ENCODE measurements around the gene INTS4.
"Not testable (repeated sequence)": the region's sequence is repeated elsewhere in the genome, so short reads cannot be mapped to it uniquely, and the experiment has no call there.

GRCh38 chr11:77843700-77844099 is 150.8 kb downstream of the INTS4 start:
- TF ChIP-seq CTCF (IDR thresholded peaks at IDR 0.05; ENCODE audit: control extremely low read depth in 1 of 3, insufficient read depth in 1 of 3, low read depth in 1 of 3, low read length in 3 of 3); EZH2 (IDR thresholded peaks at IDR 0.05; ENCODE audit: low read depth, low read length, severe bottlenecking); JUN (IDR thresholded peaks at IDR 0.05; ENCODE audit: low read depth, low read length); HDAC6 (IDR thresholded peaks at IDR 0.05; ENCODE audit: low read depth, low read length); POLR2AphosphoS5 (IDR thresholded peaks at IDR 0.05; ENCODE audit: low read depth, low read length); GTF2F1 (IDR thresholded peaks at IDR 0.05; ENCODE audit: borderline replicate concordance, low read depth, low read length); ATF2 (IDR thresholded peaks at IDR 0.05; ENCODE audit: low read length): not testable (repeated sequence)
